ENCODE data around the gene ERGIC1. TPM values are rescaled to one million over a fixed set of nuclear protein-coding genes. Genes with fewer than 3 reads are reported as not detected.

The ERGIC1 gene
- total and polyA plus RNA-seq, 10 of the 15 experiments (the other 5 are each of a cell fraction or from before 2014, with no cell fraction given) = 8.8 to 104 (median 76.3) TPM

DNA sequence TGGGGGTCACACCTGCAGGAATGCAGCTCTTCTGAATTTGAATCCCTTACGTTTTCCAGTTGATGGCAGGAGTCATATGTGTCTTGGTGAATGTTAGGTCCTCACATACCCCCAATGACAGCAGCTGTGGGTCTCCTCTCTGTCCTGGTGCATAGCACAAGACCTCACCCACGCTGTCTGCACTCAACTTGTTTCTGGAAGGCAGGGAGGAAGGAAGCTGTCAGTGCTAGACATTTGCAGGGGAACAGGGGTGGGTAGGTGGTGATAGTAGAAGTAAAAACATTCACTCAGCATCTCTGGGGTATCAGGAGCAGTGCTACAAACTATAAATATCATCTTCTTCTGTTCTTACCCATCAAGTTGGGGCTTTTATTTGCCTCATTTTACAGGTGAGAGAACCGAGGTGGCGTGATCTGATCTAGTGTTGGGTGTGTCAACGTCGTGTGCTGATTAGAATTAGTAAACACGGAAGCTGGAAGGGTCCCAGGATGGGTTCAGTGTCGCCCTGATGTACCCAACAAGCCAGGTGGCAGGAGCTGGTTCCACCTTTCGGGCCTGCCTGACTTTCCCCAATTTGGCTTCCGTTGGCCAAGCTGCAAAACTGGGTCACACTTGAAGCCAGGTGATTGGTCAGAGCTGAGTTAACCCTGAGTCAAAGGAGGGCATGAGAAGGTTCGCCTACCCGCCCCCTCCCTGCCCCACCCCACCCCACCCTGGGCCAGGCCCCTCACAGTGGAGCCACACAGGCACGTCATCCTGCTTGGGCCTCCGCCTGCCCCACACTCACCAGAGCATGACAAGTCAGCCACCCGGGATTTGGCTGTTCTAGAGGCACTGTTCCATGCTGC, 15.8 kb downstream of the ERGIC1 start (continued):
- TF ChIP-seq, protein P1, sequence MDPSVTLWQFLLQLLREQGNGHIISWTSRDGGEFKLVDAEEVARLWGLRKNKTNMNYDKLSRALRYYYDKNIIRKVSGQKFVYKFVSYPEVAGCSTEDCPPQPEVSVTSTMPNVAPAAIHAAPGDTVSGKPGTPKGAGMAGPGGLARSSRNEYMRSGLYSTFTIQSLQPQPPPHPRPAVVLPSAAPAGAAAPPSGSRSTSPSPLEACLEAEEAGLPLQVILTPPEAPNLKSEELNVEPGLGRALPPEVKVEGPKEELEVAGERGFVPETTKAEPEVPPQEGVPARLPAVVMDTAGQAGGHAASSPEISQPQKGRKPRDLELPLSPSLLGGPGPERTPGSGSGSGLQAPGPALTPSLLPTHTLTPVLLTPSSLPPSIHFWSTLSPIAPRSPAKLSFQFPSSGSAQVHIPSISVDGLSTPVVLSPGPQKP (IDR thresholded peaks at IDR 0.05; ENCODE audit: low read depth, low read length) = no peak
- TF ChIP-seq EED (IDR thresholded peaks at IDR 0.05; ENCODE audit: low read depth) = no peak

DNA sequence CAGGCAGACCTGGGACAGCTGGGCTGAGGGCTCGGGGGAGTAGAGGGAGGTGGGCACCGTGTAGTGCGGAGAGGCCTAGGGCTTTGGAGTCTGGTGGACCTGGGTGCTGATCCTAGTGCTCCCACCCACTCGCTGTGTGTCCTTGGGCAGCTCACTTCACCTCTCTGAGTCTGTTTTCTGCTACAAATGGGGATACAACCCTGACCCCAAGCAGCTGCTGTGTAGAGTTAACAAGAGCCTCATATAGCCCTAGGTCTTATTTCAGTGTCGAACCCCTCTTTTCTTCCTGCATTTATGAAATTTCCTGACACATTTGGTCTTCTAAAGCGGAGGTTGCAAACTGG, 16.4 kb downstream of the ERGIC1 start:
- SMC1A ChIA-PET (ENCODE audit: uncharacterized antibody, unreplicated experiment) = interaction anchor here (0.7 to 4.2 kb wide), 7 partner anchors 10 to 136 kb away, joined by 3 to 44 read pairs (median 3); no protein-coding TSS in a partner anchor
- ATAC-seq (no peak), FAIRE-seq (no peak), DNase-seq (ENCODE audit: low read depth, low spot score) (no peak)
- H4K20me1 ChIP-seq (ENCODE audit: control insufficient read depth, insufficient read depth) = no peaks in the 10 kb centered on the region
- peaks cover 42% of the 10 kb centered on the region for H3K79me2 ChIP-seq (ENCODE audit: control insufficient read depth, insufficient read depth, low read length)
- H3K4me1 ChIP-seq (ENCODE audit: control insufficient read depth, insufficient read depth, low read length) = peaks cover 19% of the 10 kb centered on the region
- no peak overlapping the region for H3K4me3 ChIP-seq
- H3K9ac ChIP-seq (ENCODE audit: control insufficient read depth, insufficient read depth, low read length) = no peak overlapping the region
- TF ChIP-seq SUPT20H (IDR thresholded peaks at IDR 0.05; ENCODE audit: borderline replicate concordance, control insufficient read depth, low read depth, low read length) (no peak), MYC (IDR thresholded peaks at IDR 0.05; ENCODE audit: insufficient read depth, insufficient read length, insufficient replicate concordance, low read length, severe bottlenecking) (no peak), SMARCA5 (IDR thresholded peaks at IDR 0.05) (peak; percentile 67; the same call in 1 of the 2 replicates), IKZF2 (IDR thresholded peaks at IDR 0.05) (peak in 1 of 2 experiments; percentile 30; a peak in 1 of 4 replicates), TBL1XR1 (IDR thresholded peaks at IDR 0.05; ENCODE audit: low read depth, low read length) (no peak)
- TF ChIP-seq, protein P2, sequence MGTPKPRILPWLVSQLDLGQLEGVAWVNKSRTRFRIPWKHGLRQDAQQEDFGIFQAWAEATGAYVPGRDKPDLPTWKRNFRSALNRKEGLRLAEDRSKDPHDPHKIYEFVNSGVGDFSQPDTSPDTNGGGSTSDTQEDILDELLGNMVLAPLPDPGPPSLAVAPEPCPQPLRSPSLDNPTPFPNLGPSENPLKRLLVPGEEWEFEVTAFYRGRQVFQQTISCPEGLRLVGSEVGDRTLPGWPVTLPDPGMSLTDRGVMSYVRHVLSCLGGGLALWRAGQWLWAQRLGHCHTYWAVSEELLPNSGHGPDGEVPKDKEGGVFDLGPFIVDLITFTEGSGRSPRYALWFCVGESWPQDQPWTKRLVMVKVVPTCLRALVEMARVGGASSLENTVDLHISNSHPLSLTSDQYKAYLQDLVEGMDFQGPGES (IDR thresholded peaks at IDR 0.05) = no peak
- TF ChIP-seq, protein P3, sequence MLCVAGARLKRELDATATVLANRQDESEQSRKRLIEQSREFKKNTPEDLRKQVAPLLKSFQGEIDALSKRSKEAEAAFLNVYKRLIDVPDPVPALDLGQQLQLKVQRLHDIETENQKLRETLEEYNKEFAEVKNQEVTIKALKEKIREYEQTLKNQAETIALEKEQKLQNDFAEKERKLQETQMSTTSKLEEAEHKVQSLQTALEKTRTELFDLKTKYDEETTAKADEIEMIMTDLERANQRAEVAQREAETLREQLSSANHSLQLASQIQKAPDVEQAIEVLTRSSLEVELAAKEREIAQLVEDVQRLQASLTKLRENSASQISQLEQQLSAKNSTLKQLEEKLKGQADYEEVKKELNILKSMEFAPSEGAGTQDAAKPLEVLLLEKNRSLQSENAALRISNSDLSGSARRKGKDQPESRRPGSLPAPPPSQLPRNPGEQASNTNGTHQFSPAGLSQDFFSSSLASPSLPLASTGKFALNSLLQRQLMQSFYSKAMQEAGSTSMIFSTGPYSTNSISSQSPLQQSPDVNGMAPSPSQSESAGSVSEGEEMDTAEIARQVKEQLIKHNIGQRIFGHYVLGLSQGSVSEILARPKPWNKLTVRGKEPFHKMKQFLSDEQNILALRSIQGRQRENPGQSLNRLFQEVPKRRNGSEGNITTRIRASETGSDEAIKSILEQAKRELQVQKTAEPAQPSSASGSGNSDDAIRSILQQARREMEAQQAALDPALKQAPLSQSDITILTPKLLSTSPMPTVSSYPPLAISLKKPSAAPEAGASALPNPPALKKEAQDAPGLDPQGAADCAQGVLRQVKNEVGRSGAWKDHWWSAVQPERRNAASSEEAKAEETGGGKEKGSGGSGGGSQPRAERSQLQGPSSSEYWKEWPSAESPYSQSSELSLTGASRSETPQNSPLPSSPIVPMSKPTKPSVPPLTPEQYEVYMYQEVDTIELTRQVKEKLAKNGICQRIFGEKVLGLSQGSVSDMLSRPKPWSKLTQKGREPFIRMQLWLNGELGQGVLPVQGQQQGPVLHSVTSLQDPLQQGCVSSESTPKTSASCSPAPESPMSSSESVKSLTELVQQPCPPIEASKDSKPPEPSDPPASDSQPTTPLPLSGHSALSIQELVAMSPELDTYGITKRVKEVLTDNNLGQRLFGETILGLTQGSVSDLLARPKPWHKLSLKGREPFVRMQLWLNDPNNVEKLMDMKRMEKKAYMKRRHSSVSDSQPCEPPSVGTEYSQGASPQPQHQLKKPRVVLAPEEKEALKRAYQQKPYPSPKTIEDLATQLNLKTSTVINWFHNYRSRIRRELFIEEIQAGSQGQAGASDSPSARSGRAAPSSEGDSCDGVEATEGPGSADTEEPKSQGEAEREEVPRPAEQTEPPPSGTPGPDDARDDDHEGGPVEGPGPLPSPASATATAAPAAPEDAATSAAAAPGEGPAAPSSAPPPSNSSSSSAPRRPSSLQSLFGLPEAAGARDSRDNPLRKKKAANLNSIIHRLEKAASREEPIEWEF (IDR thresholded peaks at IDR 0.05; ENCODE audit: insufficient replicate concordance, low read depth, low read length) = no peak
- peaks cover 0 to 3% of the 10 kb centered on the region in 2 experiments; a peak in 2 of 4 replicates for H3K36me3 ChIP-seq (ENCODE audit: control insufficient read depth in 2 of 2, insufficient read depth in 2 of 2, low read length in 1 of 2)
- 21% methylated on average over 6 of the region's 6 CpGs for WGBS (ENCODE audit: insufficient coverage, insufficient replicate concordance, low lambda C conversion rate, missing lambda C conversion rate)
- no peaks in the 10 kb centered on the region for H3K27me3 ChIP-seq (replicated peaks in 1 of 2; ENCODE audit: control insufficient read depth in 2 of 2, insufficient read depth in 2 of 2, low read length in 1 of 2)
- no peaks in the 10 kb centered on the region for H3K9me3 ChIP-seq (replicated peaks; ENCODE audit: control insufficient read depth, insufficient read depth, low read length)
- in situ Hi-C loops (cut with MboI) (no loop called here), intact Hi-C loops (cut with micrococcal nuclease; ENCODE audit: unreplicated experiment) (no loop called here)
- POLR2A ChIA-PET = interaction anchor here (0.8 to 5.2 kb wide), 5 partner anchors 12 to 85 kb away, joined by 3 to 34 read pairs (median 4); partner anchors contain the start of gene DUSP1
- H3K4me2 ChIP-seq (ENCODE audit: control insufficient read depth, insufficient read depth) = peak overlapping the region; percentile 11
- RAD21 ChIA-PET (ENCODE audit: unreplicated experiment) = interaction anchor here (1.5 to 2.0 kb wide), 2 partner anchors 79 to 81 kb away, joined by 5 to 21 read pairs; partner anchors contain the start of gene DUSP1
- CTCF ChIA-PET = interaction anchor here (1.2 to 4.3 kb wide), 5 partner anchors 9 to 83 kb away, joined by 3 to 22 read pairs (median 9); partner anchors contain the start of gene DUSP1
- peak overlapping the region; percentile 73 for H3K27ac ChIP-seq (ENCODE audit: control insufficient read depth, insufficient read depth)
- H2AFZ ChIP-seq (ENCODE audit: control insufficient read depth, low read depth, low read length) = peak overlapping the region; percentile 5; the same call in 1 of the 2 replicates
- BruUV-seq (replicated peaks) = no TSS peak
